Smooth muscle cell (in vitro differentiated cells): Measurements from ENCODE around the gene HYKK. TPM values are rescaled to one million over a fixed set of nuclear protein-coding genes. Genes with fewer than 3 reads are reported as not detected.

ENCODE experiments used
- DNase-seq: peaks from one replicate; lab custom pipeline; 2025; ENCODE audit not compliant: unreplicated experiment; lab: John Stamatoyannopoulos, UW
- H2AFZ ChIP-seq: fragments of 200-600 bp; sonication (generic); 2 replicates; pipeline ENCODE4 v1.6.0; 2016; ENCODE audit warnings: antibody characterized with exemption, low read depth, mild to moderate bottlenecking
- H3F3A ChIP-seq: fragments of 200-600 bp; sonication (generic); 2 replicates; pipeline ENCODE4 v1.6.0; 2017; ENCODE audit warnings: antibody characterized with exemption, low read depth
- H3K27ac ChIP-seq: fragments of 200-600 bp; sonication (generic); 2 replicates; pipeline ENCODE4 v1.5.1; 2016; ENCODE audit warnings: low read depth, mild to moderate bottlenecking
- H3K27me3 ChIP-seq: fragments of 200-600 bp; sonication (generic); 2 replicates; pipeline ENCODE4 v1.6.1; 2016; ENCODE audit warnings: low read depth, mild to moderate bottlenecking
- H3K36me3 ChIP-seq: fragments of 200-600 bp; sonication (generic); 2 replicates; pipeline ENCODE4 v1.5.1; 2016; ENCODE audit warnings: low read depth
- H3K4me1 ChIP-seq: fragments of 200-600 bp; sonication (generic); 2 replicates; pipeline ENCODE4 v1.5.1; 2016; ENCODE audit warnings: low read depth
- H3K4me2 ChIP-seq: fragments of 200-600 bp; sonication (generic); 2 replicates; pipeline ENCODE4 v1.6.0; 2016; ENCODE audit warnings: mild to moderate bottlenecking
- H3K4me3 ChIP-seq: fragments of 200-600 bp; sonication (generic); 2 replicates; pipeline ENCODE4 v1.5.1; 2016; ENCODE audit warnings: mild to moderate bottlenecking
- H3K79me2 ChIP-seq: fragments of 200-600 bp; sonication (generic); 2 replicates; pipeline ENCODE4 v1.6.0; 2016; ENCODE audit warnings: low read depth, mild to moderate bottlenecking
- H3K9ac ChIP-seq: fragments of 200-600 bp; sonication (generic); 2 replicates; pipeline ENCODE4 v1.6.0; 2016; ENCODE audit warnings: low read depth
- H3K9me3 ChIP-seq: fragments of 200-600 bp; sonication (generic); replicated peaks from 2 replicates; pipeline ENCODE4 v1.5.1; 2016; ENCODE audit warnings: low read depth
- H4K20me1 ChIP-seq: fragments of 200-600 bp; sonication (generic); 2 replicates; pipeline ENCODE4 v1.6.0; 2016; ENCODE audit warnings: low read depth
- WGBS: methylation state at CpG from one replicate; pipeline ENCODE4 v1.1.7; 2016; ENCODE audit warnings: low lambda C conversion rate; 5-methylcytosine and 5-hydroxymethylcytosine counted together
- polyA plus RNA-seq: library from polyadenylated mRNA; unstranded; fragments of >200 nt; fragmentation: Nextera tagmentation; extraction: Ambion mirVana; gene quantifications from 2 replicates; pipeline ENCODE4 v1.2.1, GENCODE V29; 2016
- total RNA-seq: library from RNA; depleted of rRNA; stranded (reverse); fragments of >200 nt; gene quantifications from 2 replicates; pipeline ENCODE4 v1.2.3, GENCODE V29; 2014
- TF ChIP-seq, protein P1 (sequence below): fragments of 200-600 bp; sonication (generic); IDR thresholded peaks from 2 replicates; pipeline ENCODE4 v1.5.1; 2017; ENCODE audit warnings: borderline replicate concordance, mild to moderate bottlenecking, antibody characterized with exemption; ENCODE audit not compliant: insufficient read depth, poor library complexity, severe bottlenecking

HYKK gene
- total and polyA plus RNA-seq, 2 experiments from 2014 or later = 0.54 to 2.4 TPM

DNA sequence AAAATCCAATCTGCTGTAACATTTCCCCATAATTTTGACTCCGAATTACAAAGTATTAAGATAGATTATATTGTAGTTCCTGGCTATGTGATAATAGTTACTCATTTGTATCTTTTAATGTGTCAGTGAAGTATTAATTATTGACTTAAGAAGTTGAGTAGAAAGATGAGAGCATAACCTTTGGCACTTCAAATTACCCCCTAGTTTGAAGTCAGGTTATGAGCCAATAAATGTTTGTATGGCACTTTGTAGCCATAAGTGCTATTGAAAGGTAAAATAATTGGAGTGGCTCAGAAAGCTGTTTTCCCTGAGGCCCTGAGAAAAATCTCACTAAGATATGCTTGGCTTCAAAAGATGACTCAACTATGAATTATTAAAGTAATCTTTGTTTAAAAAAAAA lies 38.3 kb upstream of the HYKK start:
- Histone ChIP-seq H3K4me3 (no peak overlapping the region), H3K27ac (no peak overlapping the region), H3K9ac (no peak overlapping the region), H3K27me3 (no peaks in the 10 kb centered on the region), H3K9me3 (no peaks in the 10 kb centered on the region), H2AFZ (no peak overlapping the region), H3K4me2 (no peak overlapping the region), H3F3A (no peaks in the 10 kb centered on the region), H3K4me1 (no peaks in the 10 kb centered on the region), H3K79me2 (peaks cover 31% of the 10 kb centered on the region), H4K20me1 (peaks cover 28% of the 10 kb centered on the region), H3K36me3 (peaks cover 52% of the 10 kb centered on the region)
- DNase-seq = no peak
- TF ChIP-seq, protein P1, sequence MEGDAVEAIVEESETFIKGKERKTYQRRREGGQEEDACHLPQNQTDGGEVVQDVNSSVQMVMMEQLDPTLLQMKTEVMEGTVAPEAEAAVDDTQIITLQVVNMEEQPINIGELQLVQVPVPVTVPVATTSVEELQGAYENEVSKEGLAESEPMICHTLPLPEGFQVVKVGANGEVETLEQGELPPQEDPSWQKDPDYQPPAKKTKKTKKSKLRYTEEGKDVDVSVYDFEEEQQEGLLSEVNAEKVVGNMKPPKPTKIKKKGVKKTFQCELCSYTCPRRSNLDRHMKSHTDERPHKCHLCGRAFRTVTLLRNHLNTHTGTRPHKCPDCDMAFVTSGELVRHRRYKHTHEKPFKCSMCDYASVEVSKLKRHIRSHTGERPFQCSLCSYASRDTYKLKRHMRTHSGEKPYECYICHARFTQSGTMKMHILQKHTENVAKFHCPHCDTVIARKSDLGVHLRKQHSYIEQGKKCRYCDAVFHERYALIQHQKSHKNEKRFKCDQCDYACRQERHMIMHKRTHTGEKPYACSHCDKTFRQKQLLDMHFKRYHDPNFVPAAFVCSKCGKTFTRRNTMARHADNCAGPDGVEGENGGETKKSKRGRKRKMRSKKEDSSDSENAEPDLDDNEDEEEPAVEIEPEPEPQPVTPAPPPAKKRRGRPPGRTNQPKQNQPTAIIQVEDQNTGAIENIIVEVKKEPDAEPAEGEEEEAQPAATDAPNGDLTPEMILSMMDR = no peak
- WGBS = 0% methylated on average over 1 of the region's 1 CpG

DNA sequence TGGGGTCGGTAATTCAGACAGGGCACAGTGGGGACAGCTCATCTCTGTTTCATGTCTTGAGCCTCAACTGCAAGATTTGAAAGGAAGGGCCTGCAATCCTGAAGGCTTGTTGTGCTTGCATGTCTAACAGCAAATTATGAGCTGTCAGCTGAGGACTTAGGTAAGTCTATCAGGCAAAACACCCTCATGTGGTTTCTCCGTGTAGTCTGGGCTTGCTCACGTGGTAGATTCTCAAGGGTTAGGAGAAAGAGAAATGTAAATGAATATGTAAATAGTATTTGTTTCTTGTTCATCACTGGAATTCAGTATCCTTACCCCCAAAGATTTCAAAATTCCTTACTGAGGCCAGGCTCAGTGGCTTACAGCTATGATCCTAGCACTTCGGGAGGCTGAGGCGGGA lies 30.1 kb upstream of the HYKK start:
- 72% methylated on average over 5 of the region's 5 CpGs for WGBS
- Histone ChIP-seq H3K36me3 (peaks cover 23% of the 10 kb centered on the region), H3K4me3 (no peak overlapping the region), H2AFZ (no peak overlapping the region), H4K20me1 (no peaks in the 10 kb centered on the region), H3K27ac (no peak overlapping the region), H3K4me2 (no peak overlapping the region), H3K9ac (no peak overlapping the region), H3F3A (no peaks in the 10 kb centered on the region), H3K9me3 (no peaks in the 10 kb centered on the region), H3K27me3 (no peaks in the 10 kb centered on the region), H3K79me2 (no peaks in the 10 kb centered on the region), H3K4me1 (no peaks in the 10 kb centered on the region)
- no peak for DNase-seq
- TF ChIP-seq, protein P1 = no peak

DNA sequence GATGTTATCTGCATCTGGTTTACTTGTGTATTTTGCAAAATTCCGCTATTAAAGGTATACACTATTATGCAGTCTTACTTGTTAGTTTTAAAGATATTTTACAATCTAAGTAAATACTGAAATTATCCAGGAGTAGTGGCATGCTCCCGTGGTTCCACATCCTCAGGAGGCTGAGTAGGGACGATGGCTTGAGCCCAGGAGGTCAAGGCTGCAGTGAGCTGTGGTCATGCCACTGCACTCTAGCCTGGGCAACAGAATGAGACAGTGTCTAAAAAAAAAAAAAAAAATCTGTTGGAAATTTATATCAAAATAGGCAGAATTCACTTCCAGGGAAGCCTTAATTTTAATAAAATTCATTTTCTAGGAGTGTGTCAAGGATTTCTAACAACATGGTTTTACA lies 27.7 kb upstream of the HYKK start:
- TF ChIP-seq, protein P1 = no peak
- no peak overlapping the region for H3K9ac ChIP-seq
- no peak overlapping the region for H3K4me3 ChIP-seq
- H3K27ac ChIP-seq = no peak overlapping the region
- no peaks in the 10 kb centered on the region for H3K79me2 ChIP-seq
- H3K27me3 ChIP-seq = no peaks in the 10 kb centered on the region
- no peak for DNase-seq
- no peaks in the 10 kb centered on the region for H3K9me3 ChIP-seq
- no peak overlapping the region for H3K4me2 ChIP-seq
- H4K20me1 ChIP-seq = peaks cover 1% of the 10 kb centered on the region
- 93% methylated on average over 3 of the region's 3 CpGs for WGBS
- H3K36me3 ChIP-seq = peaks cover 24% of the 10 kb centered on the region
- no peak overlapping the region for H2AFZ ChIP-seq
- no peaks in the 10 kb centered on the region for H3F3A ChIP-seq
- H3K4me1 ChIP-seq = no peaks in the 10 kb centered on the region

DNA sequence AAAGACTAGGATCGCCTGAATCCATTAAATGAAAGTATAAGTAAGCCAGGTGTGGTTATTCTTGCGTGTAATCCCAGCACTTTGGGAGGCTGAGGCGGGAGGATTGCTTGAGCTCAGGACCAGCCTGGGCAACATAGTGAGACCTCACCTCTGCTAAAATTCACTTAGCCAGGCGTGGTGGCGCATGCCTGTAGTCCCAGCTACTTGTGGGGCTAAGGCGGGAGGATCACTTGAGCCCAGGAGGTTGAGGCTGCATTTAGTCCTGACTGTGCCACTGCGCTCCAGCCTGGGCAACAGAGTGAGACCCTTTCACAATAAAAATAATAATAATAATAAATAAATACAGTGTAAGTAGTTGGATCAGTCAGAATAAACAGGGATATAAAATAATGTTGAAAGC lies 25.5 kb upstream of the HYKK start:
- no peaks in the 10 kb centered on the region for H3K79me2 ChIP-seq
- peaks cover 32% of the 10 kb centered on the region for H3K36me3 ChIP-seq
- 82% methylated on average over 7 of the region's 7 CpGs for WGBS
- no peak overlapping the region for H3K4me3 ChIP-seq
- no peak overlapping the region for H2AFZ ChIP-seq
- no peak for DNase-seq
- peaks cover 5% of the 10 kb centered on the region for H4K20me1 ChIP-seq
- no peaks in the 10 kb centered on the region for H3K4me1 ChIP-seq
- no peak overlapping the region for H3K4me2 ChIP-seq
- H3F3A ChIP-seq = no peaks in the 10 kb centered on the region
- no peak overlapping the region for H3K9ac ChIP-seq
- TF ChIP-seq, protein P1 = no peak
- H3K27me3 ChIP-seq = no peaks in the 10 kb centered on the region
- no peaks in the 10 kb centered on the region for H3K9me3 ChIP-seq
- no peak overlapping the region for H3K27ac ChIP-seq
